CD4-positive, alpha-beta T cell treated with Interleukin-6 at 100 ng/mL for 8 hours (primary cell): Measurements from ENCODE around the gene C10orf71.

Experiments used
- DNase-seq: peaks from one replicate; pipeline ENCODE4 v3.0.0-alpha.2; 2020; ENCODE audit warnings: mixed read lengths, low spot score

The C10orf71 gene, protein sequence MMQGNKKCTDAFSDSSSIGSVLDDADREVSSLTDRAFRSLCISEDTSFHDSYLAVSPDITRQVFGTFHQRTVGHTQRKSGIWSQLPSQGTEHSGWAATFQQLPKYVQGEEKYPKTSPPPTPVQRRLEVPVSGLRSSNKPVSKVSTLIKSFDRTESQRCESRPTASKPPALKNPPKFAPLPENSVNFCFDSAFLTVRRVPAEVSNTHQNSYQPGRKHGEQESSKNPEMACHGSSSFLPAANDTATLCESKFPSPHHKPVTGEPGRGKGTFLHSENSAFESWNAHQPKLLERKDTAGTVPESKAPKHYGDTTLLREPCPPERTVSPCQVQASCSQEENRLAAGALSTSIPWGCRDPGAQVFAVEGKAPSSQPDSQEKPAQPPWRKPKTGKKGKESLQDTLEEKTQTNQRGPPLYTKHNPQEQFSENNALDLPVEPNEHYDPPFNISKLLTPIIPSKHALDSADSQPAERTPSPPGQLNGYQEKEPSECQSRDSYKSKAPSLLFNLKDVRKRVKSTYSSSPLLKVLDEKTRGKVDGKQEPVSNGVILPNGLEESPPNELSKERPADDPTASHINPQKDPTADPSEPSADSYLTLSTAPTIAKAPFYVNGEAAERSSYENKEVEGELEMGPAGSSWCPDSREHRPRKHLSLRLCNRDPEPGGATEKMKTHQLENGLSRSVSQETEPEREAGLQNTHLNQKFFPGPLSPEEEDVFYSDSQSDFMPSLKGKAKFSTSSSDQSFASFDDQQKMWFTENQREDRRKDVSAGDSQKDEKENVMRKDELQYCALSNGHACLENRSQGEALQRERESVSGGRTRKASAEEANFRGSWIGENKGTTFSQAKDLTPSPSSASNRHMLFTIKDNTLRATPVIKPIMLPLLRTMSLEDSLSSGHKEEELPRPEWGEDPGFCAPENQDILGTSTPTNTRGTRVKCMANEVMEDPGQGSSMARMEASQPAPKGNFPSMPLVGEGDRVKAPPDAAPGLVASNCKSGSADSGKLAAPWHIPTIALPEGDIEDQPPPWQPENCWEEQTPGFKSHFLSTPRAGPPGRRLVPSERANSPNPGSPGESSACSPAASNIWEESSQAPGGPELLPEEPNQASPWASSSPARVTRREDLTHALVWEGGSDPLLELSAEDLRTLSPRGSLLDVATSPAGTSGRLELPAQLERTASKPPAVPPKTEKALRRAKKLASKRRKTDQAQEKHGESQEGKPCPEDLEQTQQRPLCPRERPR (N-terminal part only)

DNA sequence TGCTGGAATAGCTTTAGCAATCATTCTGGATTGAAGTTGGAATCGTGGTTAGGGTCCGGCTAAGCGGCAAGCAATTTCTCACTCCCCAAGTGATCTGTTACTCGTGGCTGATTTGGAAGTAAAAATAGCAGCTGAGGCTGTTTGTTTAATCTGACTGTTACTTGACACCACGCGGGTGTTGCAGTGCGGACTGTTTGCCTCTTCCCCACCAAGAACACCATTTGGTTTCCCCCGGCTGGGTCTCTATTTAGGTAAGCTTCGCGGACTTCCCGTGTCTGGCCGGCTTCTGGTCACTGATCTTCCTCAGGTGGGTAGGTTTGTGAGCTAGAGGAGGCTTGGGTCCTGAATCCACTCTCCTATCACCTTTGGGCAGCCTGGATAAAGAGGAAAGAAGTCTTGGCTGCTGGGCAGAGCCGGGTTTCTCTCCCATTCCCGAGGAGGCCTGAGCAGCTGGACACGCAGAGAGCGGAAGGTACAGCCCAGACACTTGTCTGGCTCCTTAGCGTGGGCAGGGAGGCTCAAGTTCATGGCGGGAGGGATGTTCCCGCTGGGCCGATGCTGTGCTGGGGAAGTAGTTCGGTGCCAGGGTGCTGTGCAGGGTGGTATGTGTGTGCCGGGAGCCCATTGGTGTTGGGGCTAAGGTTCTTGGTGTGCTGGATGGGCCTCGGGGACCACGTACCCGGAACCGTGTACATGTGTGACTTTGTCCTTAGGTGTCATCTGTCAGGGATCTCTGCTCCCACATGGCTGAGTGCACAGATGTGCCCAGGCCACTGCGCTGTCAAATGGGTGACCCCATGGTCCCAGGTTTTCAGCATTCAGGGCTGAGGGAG is at the start of gene C10orf71:
C10orf71 (plus strand) TSS at position 188 of the 833 bp plus-strand sequence. CDS start 23,376 bp downstream, outside the sequence.
- DNase-seq: no peak

DNA sequence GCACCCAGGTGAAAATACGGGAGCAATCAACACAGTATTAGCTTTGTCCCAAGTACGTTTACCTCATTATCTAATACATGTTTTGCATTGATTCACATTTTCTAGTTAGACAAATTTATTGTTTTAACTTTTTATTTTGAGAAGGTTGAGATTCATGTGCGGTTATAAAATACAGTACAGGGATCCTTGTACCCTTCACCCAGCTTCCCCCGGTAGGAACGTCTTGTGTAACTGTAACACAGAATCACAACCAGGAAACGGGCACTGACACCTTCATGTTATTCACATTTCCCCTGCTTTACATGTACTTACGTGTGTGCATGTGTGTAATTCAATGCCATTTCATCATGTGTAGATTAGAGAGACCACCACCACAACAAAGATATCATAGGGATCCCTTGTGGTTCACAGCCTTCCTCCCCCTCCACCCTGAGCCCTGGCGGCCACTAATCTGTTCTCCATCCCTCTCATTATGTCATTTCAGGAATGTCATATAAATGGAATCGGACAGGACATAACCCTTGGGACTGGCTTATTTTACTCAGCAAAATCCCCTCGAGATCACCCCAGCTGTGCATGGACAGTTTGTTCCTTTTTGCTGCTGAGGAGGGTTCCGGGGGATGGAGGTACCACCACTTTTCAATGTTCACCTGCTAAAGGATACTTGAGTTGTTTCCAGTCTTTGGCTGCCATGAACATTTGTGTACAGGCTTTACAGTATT is 46.5 kb upstream of the C10orf71 start:
- DNase-seq: no peak

DNA sequence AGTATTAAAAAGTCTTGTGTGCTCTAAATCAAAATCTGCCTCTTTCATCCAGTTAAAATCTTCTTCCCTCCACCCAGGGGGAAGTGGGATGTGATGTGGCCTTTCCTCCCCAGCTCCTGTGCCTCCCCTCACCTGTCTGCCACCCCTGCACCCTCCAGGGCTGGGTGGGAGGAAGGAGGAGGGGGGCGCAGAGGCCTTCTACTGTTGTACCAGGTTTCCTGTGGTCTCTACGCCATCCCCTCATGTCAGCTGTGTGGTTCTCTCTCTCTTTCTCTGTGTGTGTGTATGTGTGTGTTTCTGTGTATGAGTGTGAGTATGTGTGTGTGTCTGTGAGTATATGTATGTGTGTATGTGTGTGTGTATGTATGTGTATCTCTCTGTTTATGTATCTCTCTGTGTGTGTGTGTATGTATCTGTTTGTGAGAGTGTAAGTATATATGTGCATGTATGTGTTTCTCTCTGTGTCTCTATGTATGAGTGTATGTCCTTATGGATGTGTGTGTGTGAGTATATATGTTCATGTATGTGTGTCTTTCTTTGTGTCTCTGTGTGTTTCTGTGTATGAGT is 45.5 kb upstream of the C10orf71 start:
- DNase-seq: no peak

DNA sequence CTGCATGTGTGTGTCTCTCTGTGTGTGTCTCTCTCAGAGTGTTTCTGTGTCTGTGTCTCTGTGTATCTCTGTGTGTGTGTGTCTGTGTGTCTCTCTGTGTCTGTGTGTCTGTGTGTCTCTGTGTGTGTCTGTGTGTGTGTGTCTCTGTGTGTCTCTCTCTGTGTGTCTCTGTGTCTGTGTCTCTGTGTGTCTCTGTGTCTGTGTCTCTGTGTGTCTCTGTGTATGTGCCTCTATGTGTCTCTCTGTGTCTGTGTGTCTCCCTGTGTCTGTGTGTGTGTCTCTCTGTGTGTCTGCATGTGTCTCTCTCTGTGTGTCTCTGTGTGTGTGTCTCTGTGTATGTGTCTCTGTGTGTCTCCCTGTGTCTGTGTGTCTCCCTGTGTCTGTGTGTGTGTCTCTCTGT is 44.8 kb upstream of the C10orf71 start:
- DNase-seq: no peak

DNA sequence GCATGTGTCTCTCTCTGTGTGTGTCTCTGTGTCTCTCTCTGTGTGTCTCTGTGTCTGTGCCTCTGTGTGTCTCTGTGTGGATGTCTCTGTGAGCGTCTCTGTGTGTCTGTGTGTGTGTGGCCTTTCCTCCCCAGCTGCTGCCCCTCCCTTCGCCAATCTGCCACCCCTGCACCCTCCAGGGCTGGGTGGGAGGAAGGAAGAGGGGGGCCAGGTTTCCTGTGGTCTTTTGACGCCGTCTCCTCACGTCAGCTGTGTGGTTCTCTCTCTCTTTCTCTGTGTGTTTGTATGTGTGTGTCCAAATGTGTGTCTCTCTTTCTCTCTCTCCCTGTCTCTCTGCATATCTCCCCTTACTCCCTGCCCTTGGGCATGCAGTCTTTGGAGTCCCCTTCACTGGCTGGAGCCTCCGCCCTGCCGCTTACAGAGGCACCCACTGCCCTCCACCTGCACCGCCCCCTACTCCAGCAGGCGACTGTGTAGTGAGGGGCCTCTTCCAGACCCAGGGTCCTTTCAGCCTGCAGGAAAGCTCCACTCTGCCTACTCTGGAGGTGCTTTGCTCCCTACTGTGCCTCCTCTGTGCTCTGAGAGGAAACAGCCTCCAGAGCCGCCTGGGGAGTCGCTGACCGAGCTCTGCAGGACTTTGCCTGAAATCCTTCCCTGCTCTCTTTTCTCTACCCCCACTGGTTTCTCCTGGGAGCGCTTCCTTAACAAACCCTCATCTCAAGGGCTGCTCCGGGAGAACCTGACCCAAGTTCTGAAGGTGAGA is 44.2 kb upstream of the C10orf71 start:
- peak; percentile 29 for DNase-seq

DNA sequence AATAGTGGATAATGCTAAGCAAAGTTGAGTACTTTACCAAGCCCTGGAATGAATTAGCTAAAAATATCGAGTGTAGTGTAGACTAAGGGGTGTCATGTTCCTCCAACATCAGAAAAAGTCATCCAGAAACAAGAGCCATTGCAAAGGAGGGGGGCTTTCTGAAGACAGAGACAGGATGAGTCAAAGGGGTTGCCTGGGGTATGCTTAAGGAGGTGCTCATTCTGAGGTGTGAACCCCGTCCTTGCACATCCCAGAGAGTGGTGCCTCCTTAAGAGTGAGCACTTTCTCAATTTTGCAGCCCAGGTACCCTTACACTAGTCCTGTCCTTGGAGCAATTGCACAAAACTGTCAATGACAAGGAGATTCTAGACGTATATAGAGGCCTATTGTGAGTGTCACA is 43.1 kb upstream of the C10orf71 start:
- DNase-seq: no peak

DNA sequence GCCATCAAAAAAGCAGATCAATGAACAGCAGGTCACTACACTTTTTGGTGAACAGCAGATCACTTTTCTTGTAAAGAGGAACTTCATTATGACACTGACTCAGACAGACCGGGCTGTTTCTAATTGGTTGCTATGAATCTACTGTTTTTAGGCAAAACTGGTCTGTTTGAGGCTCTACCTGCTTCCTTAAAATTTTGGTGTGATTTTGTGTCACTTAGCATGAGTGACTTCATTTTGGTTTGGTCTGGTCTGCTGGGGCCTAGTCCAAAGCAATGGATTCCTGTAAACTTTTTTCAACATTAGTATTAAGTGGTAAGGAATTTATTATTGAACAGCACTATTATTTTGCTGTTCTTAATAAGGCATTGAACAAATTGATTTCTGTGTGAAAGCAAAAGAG is 41.8 kb upstream of the C10orf71 start:
- DNase-seq: no peak

DNA sequence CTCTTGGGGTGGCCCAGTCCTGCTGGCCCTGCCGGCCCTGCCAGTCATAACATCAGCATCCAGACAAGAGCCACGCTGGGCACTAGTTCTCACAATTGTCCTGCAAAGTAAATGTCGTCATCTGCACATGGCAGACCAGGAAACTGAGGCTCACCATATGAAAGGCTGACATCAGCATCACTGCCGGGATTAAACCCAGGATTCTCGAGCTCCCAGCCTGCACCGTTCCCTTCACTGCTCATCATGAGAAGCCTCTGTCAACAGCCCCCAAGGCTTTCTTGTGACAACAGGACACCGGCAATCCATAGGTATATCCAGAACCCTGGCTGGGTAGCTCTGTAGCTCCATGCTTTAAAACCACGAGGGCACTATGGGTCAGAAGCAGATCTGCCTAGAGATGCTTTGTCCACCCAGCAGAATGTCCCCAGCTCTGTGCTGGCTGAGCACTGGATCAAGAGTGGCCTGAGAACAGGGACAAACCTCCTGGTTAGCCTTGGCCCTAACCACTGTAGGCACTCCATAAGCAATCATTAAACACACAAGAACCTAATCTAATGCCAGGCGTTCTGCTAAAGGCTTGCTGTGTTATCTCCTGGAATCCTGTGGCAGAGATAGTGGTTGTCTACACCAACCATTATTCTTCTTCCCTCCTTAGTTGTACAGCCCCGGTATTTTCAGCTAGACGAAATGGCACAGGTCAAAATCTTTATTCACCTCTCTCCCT is 41.2 kb upstream of the C10orf71 start:
- DNase-seq: no peak

DNA sequence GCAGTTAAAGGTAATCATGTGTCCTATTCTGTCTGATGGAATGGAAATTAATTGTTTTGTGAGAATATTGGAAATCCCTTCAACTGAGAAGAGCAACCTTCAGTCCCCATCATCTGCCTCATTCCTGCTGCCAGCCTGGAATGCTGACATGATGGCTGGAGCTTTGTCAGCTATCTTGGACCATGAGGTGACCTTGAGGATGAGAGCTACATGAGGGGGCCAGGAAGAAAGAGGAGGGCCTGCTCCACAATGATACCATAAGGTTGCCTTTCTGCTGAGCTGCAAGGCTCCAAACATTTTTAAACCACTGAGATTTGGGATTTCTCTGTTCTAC is 40.7 kb upstream of the C10orf71 start:
- DNase-seq: no peak

DNA sequence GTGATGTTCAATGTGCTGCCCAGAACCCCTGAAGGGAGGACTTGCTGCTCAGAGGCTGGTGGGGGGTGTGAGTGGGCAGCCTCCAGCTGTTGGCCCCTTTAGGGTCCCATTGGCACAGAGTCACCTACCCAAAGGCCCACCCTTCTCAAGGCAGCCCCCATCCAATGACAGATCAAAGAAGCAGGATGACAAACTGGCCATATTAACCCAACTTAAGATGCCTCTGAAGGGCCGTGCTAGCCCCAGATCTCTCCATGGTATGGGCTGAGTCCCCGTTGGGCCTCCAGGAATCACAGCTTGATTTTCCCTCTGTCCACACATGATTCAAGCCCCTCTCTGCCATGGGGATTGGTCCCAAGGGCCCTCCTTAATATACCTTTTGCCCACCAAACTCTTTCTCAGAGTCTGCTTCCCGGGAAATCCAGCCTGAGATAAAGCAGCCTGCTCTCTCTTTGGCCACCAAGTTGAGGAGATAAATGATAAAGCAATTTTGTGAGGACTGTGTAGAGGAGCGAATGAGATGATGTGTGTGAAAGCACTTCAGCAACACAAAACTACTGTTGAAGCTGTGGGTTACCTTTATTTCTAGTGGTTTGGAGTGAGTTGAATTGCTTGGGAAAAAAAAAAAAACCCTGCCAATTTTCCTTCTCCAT is 38.2 kb upstream of the C10orf71 start:
- no peak for DNase-seq

DNA sequence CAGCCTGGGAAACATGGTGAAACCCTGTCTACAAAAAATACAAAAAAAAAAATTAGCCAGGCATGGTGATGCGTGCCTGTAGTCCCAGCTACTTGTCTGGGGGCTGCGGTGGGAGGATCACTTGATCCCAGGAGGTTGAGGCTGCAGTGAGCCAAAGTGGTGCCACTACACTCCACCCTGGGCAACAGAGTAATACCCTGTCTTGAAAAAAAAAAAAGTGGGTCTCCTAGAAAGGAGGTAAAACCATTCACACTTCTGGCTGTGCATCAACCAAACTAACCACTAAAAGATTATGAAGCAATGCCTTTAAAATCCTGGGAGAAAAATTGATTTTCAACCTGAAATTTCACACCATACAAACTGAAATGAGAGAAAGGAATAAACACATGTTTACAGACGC is 35.4 kb upstream of the C10orf71 start:
- no peak for DNase-seq

DNA sequence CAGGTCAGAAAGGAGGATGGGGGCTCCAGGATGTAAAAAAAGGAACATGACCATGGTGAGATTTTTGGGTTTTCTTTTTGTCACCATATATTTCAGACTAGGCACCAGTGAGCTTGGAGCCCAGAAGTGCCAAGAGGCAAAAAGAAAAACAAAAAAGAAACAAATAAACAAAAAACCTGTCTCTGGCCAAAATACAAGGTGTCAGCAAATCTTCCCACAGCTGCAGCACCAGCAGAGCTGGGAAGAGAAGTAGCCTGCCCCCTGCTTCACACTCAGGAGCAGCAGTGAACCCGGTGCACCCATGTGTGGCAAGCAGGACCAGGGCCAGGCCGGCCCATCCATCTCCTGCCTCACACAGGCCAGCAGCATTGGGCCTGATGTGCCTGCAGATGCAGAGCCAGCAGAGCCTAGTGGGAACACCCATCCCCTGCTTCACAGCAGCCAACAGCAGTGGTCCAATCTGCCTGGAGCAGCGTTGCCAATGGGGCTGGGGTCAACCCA is 34.7 kb upstream of the C10orf71 start:
- DNase-seq: no peak

DNA sequence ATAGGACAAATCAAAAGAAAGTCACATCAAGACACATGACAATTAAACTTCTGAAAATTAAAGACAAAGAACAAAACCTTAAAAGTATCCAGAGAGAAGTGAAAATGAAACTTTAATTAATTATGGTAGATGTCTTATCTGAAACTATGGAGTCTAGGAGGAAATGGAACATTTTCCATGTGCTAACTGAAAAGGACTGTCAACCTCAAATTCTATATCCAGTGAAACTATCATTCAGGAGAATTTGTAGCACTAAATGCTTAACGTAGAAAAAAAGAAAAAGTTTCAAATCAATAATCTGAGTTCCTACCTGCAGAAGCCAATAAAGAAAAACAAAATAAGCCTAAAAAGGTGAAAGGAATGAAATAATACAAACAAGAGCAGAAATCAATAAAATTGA is 33.1 kb upstream of the C10orf71 start:
- DNase-seq: no peak

DNA sequence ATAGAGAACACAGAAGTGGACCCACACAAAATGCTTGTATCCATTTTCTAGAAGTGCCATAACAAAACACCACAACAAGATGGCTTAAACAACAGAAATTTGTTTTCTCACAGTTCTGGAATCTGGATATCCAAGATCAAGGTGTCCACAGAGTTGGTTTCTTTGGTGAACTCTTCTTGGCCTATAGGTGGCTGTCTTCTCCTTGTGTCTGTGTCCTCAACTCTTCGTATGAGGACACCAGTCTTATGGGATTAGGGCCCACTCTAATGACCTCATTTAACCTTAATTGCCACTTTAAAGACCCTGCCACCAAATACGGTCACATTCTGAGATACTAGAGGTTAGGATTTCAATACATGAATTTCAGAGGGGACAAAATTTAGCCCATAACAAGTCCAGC is 30.8 kb upstream of the C10orf71 start:
- DNase-seq: no peak

DNA sequence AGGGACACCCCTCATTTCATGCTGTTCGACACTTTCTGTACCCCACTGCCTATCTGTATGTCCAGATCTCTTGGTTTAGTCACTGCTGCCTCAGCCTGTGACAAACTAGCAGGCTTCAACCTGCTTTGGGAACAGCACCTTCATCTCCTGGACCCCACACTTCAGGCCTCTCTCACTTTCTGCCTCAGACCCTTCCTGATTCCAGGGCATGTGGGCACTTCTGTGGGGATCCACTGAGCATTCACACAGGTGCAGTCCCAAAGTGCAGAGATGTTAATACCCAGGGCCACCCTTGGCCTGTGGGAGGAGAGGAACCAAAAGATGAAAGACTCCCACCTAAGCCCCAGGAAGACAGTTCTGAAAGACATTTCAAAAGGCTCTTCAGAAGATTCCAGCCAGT is 29.4 kb upstream of the C10orf71 start:
- DNase-seq: no peak

DNA sequence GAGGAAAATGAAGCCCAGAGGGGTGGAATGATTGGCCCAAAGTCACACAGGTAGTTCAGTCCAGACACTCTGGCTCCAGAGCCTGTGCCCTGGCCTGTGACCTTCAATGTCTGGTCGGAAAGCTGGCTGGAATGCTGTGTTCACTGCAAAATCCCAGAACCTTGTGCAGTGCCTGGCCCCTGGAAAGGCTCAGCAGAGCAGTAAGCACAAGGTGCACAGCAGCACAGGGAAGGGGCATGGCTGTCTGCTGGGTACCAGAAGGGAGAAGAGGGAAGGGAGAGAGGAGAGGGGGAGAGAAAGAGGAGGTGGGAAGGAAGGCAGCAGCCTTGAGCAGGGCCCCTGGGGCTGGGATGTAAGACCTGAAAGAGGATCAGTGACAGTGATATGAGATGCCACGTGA is 28.4 kb upstream of the C10orf71 start:
- no peak for DNase-seq

DNA sequence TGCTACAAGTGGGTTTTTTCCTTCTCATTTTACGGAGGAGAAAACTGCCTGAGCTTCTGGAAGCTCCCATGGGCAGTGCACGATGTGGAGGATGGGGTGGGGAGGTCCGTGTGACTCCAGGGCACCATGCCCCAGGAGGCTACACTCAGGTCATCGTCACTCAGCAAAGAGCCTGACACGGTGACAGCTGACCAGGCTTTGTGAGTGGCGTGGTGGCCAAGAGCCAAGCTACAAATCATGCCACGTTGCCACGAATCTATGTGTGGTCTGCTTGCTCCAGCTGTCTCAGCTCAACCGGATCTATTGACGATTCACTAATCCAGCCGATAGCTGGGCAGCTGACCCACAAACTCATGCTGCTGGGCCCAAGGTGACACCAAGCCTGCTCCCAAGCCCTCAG is 27.6 kb upstream of the C10orf71 start:
- no peak for DNase-seq
